ENCODE measurements around the gene MIAT. TPM values are rescaled to one million over a fixed set of nuclear protein-coding genes. Genes with fewer than 3 reads are reported as not detected.

MIAT gene
- total RNA-seq, 1 donor from 2014 or later = 0.66 TPM

DNA sequence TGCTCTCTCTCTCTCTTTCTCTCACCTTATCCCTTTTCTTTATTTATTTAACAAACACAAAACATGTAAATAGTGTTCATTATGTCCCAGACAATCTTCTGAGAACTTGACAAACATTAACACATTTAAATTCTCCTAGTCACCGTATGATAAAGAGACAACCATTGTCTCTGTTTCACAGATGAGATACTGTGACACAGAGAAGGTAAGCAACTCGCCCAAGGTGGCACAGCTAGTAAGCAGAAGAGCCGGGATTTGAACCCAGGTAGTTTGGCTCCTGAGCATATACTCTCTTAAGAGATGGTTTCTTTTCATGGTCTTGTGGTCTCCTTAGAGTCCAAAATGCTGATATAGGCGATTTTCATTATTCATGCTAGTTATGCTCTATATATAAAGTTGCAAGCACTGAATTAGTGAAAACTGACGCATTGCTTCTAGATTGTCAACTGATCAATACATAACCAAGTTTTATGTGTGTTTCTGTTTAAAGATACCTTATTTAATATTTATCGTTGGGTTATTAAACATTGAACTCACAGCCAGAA is 58.1 kb downstream of the MIAT start:
- DNase-seq = no peak
- TF ChIP-seq, protein P1, sequence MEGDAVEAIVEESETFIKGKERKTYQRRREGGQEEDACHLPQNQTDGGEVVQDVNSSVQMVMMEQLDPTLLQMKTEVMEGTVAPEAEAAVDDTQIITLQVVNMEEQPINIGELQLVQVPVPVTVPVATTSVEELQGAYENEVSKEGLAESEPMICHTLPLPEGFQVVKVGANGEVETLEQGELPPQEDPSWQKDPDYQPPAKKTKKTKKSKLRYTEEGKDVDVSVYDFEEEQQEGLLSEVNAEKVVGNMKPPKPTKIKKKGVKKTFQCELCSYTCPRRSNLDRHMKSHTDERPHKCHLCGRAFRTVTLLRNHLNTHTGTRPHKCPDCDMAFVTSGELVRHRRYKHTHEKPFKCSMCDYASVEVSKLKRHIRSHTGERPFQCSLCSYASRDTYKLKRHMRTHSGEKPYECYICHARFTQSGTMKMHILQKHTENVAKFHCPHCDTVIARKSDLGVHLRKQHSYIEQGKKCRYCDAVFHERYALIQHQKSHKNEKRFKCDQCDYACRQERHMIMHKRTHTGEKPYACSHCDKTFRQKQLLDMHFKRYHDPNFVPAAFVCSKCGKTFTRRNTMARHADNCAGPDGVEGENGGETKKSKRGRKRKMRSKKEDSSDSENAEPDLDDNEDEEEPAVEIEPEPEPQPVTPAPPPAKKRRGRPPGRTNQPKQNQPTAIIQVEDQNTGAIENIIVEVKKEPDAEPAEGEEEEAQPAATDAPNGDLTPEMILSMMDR (IDR thresholded peaks at IDR 0.05; ENCODE audit: borderline replicate concordance) = no peak
- intact Hi-C loops (cut with micrococcal nuclease) = no loop called here
- H3K9me3 ChIP-seq (replicated peaks) = no peaks in the 10 kb centered on the region
- H3K27me3 ChIP-seq (ENCODE audit: low read depth) = no peaks in the 10 kb centered on the region
- no peak overlapping the region for H3K4me3 ChIP-seq
- H3K4me1 ChIP-seq = peaks cover 24% of the 10 kb centered on the region
- no peak overlapping the region for H3K27ac ChIP-seq (replicated peaks)
- peaks cover 22% of the 10 kb centered on the region for H3K36me3 ChIP-seq

DNA sequence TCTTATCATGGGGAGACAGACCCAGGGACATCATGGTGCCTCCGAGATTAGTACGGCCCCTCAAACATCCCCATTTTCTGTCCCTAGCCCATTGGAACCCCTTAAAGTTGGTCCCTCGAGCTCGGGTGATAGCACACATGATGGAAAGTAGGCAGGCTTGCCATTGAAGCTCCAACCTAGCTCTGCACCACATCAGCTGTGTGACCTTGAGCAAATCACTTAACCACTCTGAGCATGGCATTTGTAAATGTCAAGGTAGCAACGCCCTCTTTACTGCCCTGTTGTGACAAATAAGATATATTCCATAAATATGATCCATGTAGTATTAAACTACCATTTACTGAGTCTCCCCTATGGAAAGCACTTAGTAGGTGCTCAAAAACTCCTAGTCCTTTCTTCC is 61.1 kb downstream of the MIAT start:
- DNase-seq = no peak
- Histone ChIP-seq H3K4me3 (no peak overlapping the region), H3K27ac (replicated peaks) (no peak overlapping the region), H3K9me3 (replicated peaks) (no peaks in the 10 kb centered on the region), H3K36me3 (peaks cover 29% of the 10 kb centered on the region), H3K27me3 (ENCODE audit: low read depth) (no peaks in the 10 kb centered on the region), H3K4me1 (peaks cover 21% of the 10 kb centered on the region)
- TF ChIP-seq, protein P1 (IDR thresholded peaks at IDR 0.05; ENCODE audit: borderline replicate concordance) = no peak
- intact Hi-C loops (cut with micrococcal nuclease) = no loop called here

DNA sequence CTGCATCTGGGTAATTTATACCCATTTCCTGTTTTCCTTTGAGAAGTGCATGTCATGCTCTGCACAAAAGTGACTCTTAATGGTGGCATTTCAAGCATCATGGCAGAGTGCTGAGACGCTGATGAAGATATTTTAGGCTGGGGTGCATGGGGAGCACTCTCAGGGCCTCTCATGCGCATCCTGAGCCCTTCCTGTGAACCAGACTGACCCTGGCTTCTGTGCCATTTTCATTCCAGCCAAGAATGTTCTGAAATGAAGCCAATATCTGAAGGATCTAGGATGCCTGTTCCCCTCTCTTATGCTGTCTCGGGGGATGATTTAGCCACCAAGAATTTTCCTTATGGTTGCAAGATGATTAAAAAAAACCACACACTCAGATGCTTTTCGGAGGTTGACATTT is 61.5 kb downstream of the MIAT start:
- Histone ChIP-seq H3K4me3 (no peak overlapping the region), H3K4me1 (peaks cover 17% of the 10 kb centered on the region), H3K9me3 (replicated peaks) (no peaks in the 10 kb centered on the region), H3K27me3 (ENCODE audit: low read depth) (no peaks in the 10 kb centered on the region), H3K36me3 (peaks cover 29% of the 10 kb centered on the region), H3K27ac (replicated peaks) (no peak overlapping the region)
- TF ChIP-seq, protein P1 (IDR thresholded peaks at IDR 0.05; ENCODE audit: borderline replicate concordance) = no peak
- no peak for DNase-seq
- intact Hi-C loops (cut with micrococcal nuclease) = no loop called here

DNA sequence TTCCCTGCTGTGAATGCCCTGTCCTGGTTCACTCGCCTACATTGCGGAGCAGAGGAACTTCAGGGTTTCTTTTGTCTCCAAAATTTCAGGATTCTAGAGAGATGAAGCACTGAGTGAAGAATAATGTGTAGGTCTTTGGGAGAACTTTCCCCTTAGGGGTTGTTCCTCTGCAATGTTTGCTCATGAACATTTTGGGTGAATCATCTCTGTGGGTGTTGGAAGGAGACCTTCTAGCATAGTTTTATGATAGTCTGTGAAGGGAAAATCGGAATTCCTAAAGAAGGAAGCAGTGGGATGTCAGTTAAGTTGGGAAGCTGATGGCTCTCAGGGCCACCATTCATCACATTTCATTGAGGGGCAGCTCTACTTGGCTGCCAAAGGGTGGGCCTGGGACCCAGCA is 64.8 kb downstream of the MIAT start:
- TF ChIP-seq, protein P1 (IDR thresholded peaks at IDR 0.05; ENCODE audit: borderline replicate concordance) = no peak
- Histone ChIP-seq H3K27me3 (ENCODE audit: low read depth) (no peaks in the 10 kb centered on the region), H3K27ac (replicated peaks) (no peak overlapping the region), H3K36me3 (peaks cover 36% of the 10 kb centered on the region), H3K9me3 (replicated peaks) (no peaks in the 10 kb centered on the region), H3K4me1 (peaks cover 10% of the 10 kb centered on the region), H3K4me3 (no peak overlapping the region)
- DNase-seq = no peak
- intact Hi-C loops (cut with micrococcal nuclease) = no loop called here

DNA sequence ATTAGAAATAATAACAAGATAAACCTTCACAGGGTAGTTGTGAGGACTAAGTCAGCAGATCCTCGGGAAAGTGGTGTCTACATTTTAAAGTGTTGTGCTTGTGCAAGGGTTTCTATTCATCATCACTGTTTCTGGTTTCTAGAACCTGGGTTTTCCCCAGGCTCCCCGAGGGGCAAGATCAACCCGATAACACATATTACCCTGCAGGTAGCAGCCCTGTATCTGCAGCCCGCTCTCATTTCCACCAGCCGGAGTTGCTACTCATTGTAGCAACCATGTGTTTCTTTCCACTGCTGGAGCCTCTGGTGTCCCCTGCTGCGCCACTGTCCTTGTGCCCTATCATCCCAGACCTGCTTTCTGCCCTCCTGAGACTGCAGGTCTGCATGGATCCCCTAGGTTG is 67.0 kb downstream of the MIAT start:
- Histone ChIP-seq H3K36me3 (peaks cover 23% of the 10 kb centered on the region), H3K9me3 (replicated peaks) (no peaks in the 10 kb centered on the region), H3K27ac (replicated peaks) (no peak overlapping the region), H3K4me3 (no peak overlapping the region), H3K4me1 (no peaks in the 10 kb centered on the region), H3K27me3 (ENCODE audit: low read depth) (no peaks in the 10 kb centered on the region)
- no peak for DNase-seq
- intact Hi-C loops (cut with micrococcal nuclease) = no loop called here
- TF ChIP-seq, protein P1 (IDR thresholded peaks at IDR 0.05; ENCODE audit: borderline replicate concordance) = no peak

Measured in left ventricle myocardium inferior (tissue), 1 donor.